Measurements from ENCODE around the gene MYRIP. TPM values are rescaled to one million over a fixed set of nuclear protein-coding genes. Genes with fewer than 3 reads are reported as not detected.
A peak's percentile ranks its signal among the peaks of the same experiment; 100 is the strongest.
"Not testable (repeated sequence)": the region's sequence is repeated elsewhere in the genome, so short reads cannot be mapped to it uniquely, and the experiment has no call there.

Gene MYRIP
- total RNA-seq, 2 donors from 2014 or later, result not detected

GRCh38 chr3:40255532-40255931 is 446.1 kb downstream of the MYRIP start:
- Mint-ChIP-seq H3K27ac (no peak overlapping the region), H3K4me3 (no peak overlapping the region), H3K36me3 (ENCODE audit: low read depth) (no peaks in the 10 kb centered on the region), H3K27me3 (no peaks in the 10 kb centered on the region), H3K4me1 (peaks cover 2% of the 10 kb centered on the region)
- DNase-seq (no peak), ATAC-seq (no peak)
- no peaks in the 10 kb centered on the region for H3K9me3 ChIP-seq (ENCODE audit: control insufficient read depth, low read length, poor library complexity, severe bottlenecking)

DNA sequence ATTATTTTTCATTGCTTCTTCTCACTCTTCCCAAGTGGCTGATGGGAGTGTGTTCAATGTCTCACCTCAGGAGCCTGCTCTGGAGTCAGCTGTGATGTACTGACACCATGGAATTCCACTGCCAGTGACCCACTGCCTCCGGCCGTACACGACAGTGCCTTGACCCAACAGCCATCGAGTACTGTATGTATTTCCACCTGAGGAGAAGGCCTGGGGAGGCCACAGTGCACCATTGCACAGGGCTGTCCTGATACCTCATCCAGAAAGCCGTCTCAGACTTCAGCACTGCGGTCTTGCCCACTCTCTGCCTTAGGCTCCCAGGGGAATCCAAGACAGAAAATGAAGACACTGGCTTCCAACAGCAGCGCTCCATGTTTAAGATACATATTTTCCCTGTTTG is 448.7 kb downstream of the MYRIP start:
- H3K9me3 ChIP-seq (ENCODE audit: control insufficient read depth, low read length, poor library complexity, severe bottlenecking), result no peaks in the 10 kb centered on the region

GRCh38 chr3:40258555-40258954 is 449.1 kb downstream of the MYRIP start:
- H3K9me3 ChIP-seq (ENCODE audit: control insufficient read depth, low read length, poor library complexity, severe bottlenecking), result no peaks in the 10 kb centered on the region
- Mint-ChIP-seq H3K27me3 (no peaks in the 10 kb centered on the region), H3K36me3 (ENCODE audit: low read depth) (no peaks in the 10 kb centered on the region), H3K4me3 (no peak overlapping the region), H3K27ac (no peak overlapping the region), H3K4me1 (peaks cover 2% of the 10 kb centered on the region)
- ATAC-seq (no peak), DNase-seq (no peak)

More for the DNA sequence above, 448.7 kb downstream of the MYRIP start:
- Mint-ChIP-seq H3K36me3 (ENCODE audit: low read depth) (no peaks in the 10 kb centered on the region), H3K4me3 (no peak overlapping the region), H3K27me3 (no peaks in the 10 kb centered on the region), H3K27ac (no peak overlapping the region), H3K4me1 (peaks cover 2% of the 10 kb centered on the region)
- no peak for ATAC-seq
- no peak for DNase-seq

- DNase-seq (no peak), ATAC-seq (no peak)
- H3K9me3 ChIP-seq (ENCODE audit: control insufficient read depth, low read length, poor library complexity, severe bottlenecking), result no peaks in the 10 kb centered on the region
- no peak overlapping the region for H3K27ac Mint-ChIP-seq
- H3K4me1 Mint-ChIP-seq, result peaks cover 2% of the 10 kb centered on the region
- H3K27me3 Mint-ChIP-seq, result no peaks in the 10 kb centered on the region
- no peak overlapping the region for H3K4me3 Mint-ChIP-seq
- no peaks in the 10 kb centered on the region for H3K36me3 Mint-ChIP-seq (ENCODE audit: low read depth)
Measured at GRCh38 chr3:40262331-40262730, 452.9 kb downstream of the MYRIP start.

DNA sequence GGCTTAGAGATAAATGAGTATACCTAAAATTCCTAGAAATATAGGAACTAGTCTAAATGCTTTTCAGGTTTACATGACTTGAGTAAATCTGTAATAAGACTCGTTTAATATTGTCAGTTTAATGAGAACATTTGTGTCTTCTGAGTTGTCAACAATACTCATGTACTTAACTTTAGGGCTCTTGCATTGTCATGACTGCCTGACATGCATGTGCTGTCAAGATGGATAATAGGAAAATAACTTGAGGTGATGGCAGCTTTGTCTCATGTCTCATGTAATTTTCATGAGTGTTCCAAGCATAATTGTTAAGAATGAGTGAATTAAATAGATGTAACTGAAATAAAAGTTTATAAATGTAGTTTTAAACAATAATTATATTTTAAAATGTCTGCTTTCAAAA is 455.0 kb downstream of the MYRIP start:
- no peaks in the 10 kb centered on the region for H3K27me3 Mint-ChIP-seq
- H3K9me3 ChIP-seq (ENCODE audit: control insufficient read depth, low read length, poor library complexity, severe bottlenecking), result no peaks in the 10 kb centered on the region

DNA sequence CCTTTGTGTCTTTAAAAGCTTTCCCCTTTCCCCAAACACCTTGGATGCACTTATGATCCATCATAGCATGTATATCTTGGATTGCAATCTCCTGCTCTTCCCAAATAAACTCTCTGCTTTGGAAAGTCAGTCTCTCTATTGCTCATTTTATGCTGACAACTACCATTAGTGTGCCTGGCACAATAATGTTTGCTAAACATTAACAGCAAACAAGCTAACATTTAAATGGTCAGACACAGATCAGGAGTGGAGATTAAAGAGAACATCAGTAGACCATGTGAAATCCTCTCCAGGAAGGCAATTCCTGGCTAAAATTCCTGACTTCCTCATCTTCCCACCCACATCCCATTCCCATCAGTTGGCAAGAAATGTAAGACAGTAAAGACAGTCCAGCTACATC is 455.8 kb downstream of the MYRIP start:
- no peak overlapping the region for H3K4me3 Mint-ChIP-seq
- ATAC-seq (no peak), DNase-seq (no peak)
- no peaks in the 10 kb centered on the region for H3K27me3 Mint-ChIP-seq
- peaks cover under 1% of the 10 kb centered on the region for H3K4me1 Mint-ChIP-seq
- no peaks in the 10 kb centered on the region for H3K9me3 ChIP-seq (ENCODE audit: control insufficient read depth, low read length, poor library complexity, severe bottlenecking)
- no peak overlapping the region for H3K27ac Mint-ChIP-seq
- no peaks in the 10 kb centered on the region for H3K36me3 Mint-ChIP-seq (ENCODE audit: low read depth)

More for the DNA sequence above, 455.0 kb downstream of the MYRIP start:
- ATAC-seq (no peak), DNase-seq (no peak)
- H3K4me3 Mint-ChIP-seq, result no peak overlapping the region
- H3K36me3 Mint-ChIP-seq (ENCODE audit: low read depth), result no peaks in the 10 kb centered on the region
- H3K27ac Mint-ChIP-seq, result no peak overlapping the region
- peaks cover 2% of the 10 kb centered on the region for H3K4me1 Mint-ChIP-seq

DNA sequence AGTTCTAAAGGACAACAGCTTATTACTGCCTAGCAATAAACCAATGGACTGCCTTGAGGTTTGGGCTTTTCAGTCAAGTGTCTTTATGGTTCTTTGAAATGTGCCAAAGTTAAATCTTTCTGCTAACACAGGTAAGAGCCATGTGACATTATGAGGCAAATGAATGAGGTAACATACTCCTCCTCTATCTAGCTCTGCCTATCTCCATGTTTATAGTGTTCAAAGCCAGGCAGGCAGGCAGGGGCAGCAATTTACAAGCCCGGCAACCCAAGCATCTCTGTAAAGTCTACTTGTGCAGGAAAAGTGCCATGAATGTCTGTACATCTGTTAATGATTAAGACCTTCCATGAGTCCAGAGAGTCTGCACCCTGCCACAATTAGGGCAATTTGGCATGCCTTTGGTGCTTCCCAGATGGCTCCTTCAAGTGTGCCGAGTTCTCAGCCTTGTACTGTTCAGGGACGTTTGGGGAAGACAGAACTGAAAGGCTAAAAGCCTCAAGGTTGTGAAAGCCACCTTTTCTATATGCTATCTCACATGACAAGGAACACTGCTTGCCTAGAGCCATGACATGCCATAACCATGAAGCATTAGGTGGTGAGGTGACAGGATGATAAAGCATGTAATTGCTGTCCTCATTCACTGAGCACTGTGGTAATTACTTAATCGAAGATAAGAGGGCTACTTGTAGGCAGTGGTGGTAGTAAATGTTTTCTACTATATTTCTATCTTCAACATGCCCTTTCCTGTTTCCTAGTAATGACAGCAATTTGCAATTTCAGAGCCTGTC is 458.7 kb downstream of the MYRIP start:
- Mint-ChIP-seq H3K27ac (no peak overlapping the region), H3K27me3 (no peaks in the 10 kb centered on the region), H3K36me3 (ENCODE audit: low read depth) (peaks cover 2% of the 10 kb centered on the region), H3K4me3 (no peak overlapping the region), H3K4me1 (peaks cover 5% of the 10 kb centered on the region)
- DNase-seq (no peak), ATAC-seq (no peak)
- no peaks in the 10 kb centered on the region for H3K9me3 ChIP-seq (ENCODE audit: control insufficient read depth, low read length, poor library complexity, severe bottlenecking)

GRCh38 chr3:40268802-40269524 is 459.6 kb downstream of the MYRIP start:
- Mint-ChIP-seq H3K4me1 (peaks cover 5% of the 10 kb centered on the region), H3K27me3 (no peaks in the 10 kb centered on the region), H3K27ac (no peak overlapping the region), H3K36me3 (ENCODE audit: low read depth) (peaks cover 2% of the 10 kb centered on the region), H3K4me3 (no peak overlapping the region)
- DNase-seq (no peak), ATAC-seq (no peak)
- H3K9me3 ChIP-seq (ENCODE audit: control insufficient read depth, low read length, poor library complexity, severe bottlenecking), result no peaks in the 10 kb centered on the region

DNA sequence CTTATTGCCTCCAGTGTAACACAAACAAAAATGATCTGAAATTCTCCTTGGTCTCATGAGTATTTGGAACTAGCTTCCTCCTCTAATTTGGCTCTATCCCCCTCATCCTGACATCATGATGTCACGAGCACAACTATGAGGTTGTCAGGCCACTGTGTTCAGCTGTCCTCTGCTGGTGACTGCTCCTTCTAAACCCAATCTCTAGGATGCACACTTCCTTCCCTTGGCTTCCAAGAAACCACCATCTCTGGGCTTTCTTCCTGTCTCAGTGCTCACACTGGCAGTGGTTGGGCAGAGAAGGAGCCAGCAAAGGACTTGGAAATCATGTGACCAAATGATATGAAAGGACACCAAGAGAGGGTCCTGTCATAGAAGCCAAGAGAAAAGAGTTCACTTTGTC is 469.4 kb downstream of the MYRIP start:
- H3K36me3 Mint-ChIP-seq (ENCODE audit: low read depth), result peaks cover 2% of the 10 kb centered on the region
- H3K9me3 ChIP-seq (ENCODE audit: control insufficient read depth, low read length, poor library complexity, severe bottlenecking), result no peaks in the 10 kb centered on the region
- H3K27me3 Mint-ChIP-seq, result no peaks in the 10 kb centered on the region
- no peak for ATAC-seq
- no peak overlapping the region for H3K27ac Mint-ChIP-seq
- no peak for DNase-seq
- H3K4me1 Mint-ChIP-seq, result no peaks in the 10 kb centered on the region
- H3K4me3 Mint-ChIP-seq, result no peak overlapping the region

DNA sequence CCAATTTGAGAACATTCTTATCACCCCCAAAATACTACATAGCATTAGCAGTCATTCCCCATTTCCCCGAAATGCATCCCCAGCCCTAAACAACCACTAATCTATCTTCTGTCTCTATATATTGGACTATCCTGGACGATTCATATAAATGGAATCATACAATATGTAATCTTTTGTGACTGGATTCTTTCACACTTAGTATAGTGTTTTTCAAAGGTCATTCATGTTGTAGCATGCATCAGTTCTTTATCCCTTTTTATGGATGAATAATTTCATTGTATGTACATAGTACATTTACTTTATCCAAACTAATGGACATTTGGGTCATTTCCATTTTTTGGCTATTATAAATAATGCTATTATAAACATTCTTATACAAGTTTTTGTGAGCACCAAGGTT is 472.6 kb downstream of the MYRIP start:
- no peak overlapping the region for H3K4me3 Mint-ChIP-seq
- no peak for ATAC-seq
- H3K4me1 Mint-ChIP-seq, result no peaks in the 10 kb centered on the region
- no peak for DNase-seq
- H3K36me3 Mint-ChIP-seq (ENCODE audit: low read depth), result peaks cover 6% of the 10 kb centered on the region
- no peaks in the 10 kb centered on the region for H3K27me3 Mint-ChIP-seq
- H3K9me3 ChIP-seq (ENCODE audit: control insufficient read depth, low read length, poor library complexity, severe bottlenecking), result no peaks in the 10 kb centered on the region
- H3K27ac Mint-ChIP-seq, result no peak overlapping the region

DNA sequence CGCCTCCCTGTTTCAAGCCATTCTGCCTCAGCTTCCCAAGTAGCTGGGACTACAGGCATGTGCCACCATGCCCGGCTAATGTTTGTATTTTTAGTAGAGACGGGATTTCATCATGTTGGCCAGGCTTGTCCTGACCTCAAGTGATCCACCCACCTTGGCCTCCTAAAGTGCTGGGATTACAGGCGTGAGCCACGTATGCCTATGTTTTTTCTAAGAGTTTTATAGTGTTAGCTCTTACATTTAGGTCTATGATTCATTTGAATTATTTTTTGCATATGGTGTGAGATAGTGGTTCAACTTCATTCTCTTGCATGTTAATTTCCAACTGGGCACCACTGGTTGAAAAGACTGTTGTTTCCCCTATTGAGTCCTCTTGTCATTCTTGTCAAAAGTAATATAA is 473.6 kb downstream of the MYRIP start:
- H3K27me3 Mint-ChIP-seq; H3K4me3 Mint-ChIP-seq; ATAC-seq; H3K36me3 Mint-ChIP-seq (ENCODE audit: low read depth); H3K9me3 ChIP-seq (ENCODE audit: control insufficient read depth, low read length, poor library complexity, severe bottlenecking); DNase-seq; H3K27ac Mint-ChIP-seq; H3K4me1 Mint-ChIP-seq: not testable (repeated sequence)

DNA sequence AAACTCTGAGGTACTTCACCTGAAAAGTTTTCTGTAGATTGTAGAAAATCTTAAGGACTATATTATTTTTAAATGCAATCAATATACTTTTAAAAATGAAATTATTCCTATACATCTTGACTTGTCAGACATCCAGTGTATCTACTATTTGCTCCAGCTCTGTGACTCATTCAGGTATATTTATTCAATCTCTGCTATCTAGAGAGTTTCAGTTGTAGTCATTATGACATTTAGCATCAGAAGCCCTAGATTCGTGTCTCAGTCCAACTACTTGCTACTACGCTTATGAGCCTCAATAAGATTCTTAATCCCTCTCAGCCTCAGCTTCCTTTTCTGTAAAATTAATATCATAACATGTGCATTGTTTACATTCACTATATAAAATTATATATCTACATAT is 477.8 kb downstream of the MYRIP start:
- Mint-ChIP-seq H3K36me3 (ENCODE audit: low read depth) (peaks cover 6% of the 10 kb centered on the region), H3K27me3 (no peaks in the 10 kb centered on the region), H3K27ac (no peak overlapping the region), H3K4me1 (peaks cover 2% of the 10 kb centered on the region), H3K4me3 (no peak overlapping the region)
- ATAC-seq (no peak), DNase-seq (no peak)
- no peaks in the 10 kb centered on the region for H3K9me3 ChIP-seq (ENCODE audit: control insufficient read depth, low read length, poor library complexity, severe bottlenecking)

GRCh38 chr3:40290396-40290795 is 481.0 kb downstream of the MYRIP start:
- Mint-ChIP-seq H3K27ac (peak overlapping the region; percentile 90), H3K27me3 (no peaks in the 10 kb centered on the region), H3K36me3 (ENCODE audit: low read depth) (peaks cover 9% of the 10 kb centered on the region), H3K4me1 (peaks cover 2% of the 10 kb centered on the region), H3K4me3 (peak overlapping the region; percentile 79)
- H3K9me3 ChIP-seq (ENCODE audit: control insufficient read depth, low read length, poor library complexity, severe bottlenecking), result no peaks in the 10 kb centered on the region
- DNase-seq (peak in 1 of 3 donors; percentile 19), ATAC-seq (peak; percentile 87)

GRCh38 chr3:40291471-40291870 is 482.1 kb downstream of the MYRIP start:
- DNase-seq, result no peak
- Mint-ChIP-seq H3K36me3 (ENCODE audit: low read depth) (peaks cover 7% of the 10 kb centered on the region), H3K4me1 (peaks cover 2% of the 10 kb centered on the region), H3K4me3 (no peak overlapping the region), H3K27me3 (no peaks in the 10 kb centered on the region), H3K27ac (no peak overlapping the region)
- no peak for ATAC-seq
- H3K9me3 ChIP-seq (ENCODE audit: control insufficient read depth, low read length, poor library complexity, severe bottlenecking), result no peaks in the 10 kb centered on the region

Data from T-helper 17 cell (primary cell).